Spleen (tissue), 11 donors: ENCODE measurements around the gene MAST4. TPM values are rescaled to one million over a fixed set of nuclear protein-coding genes. Genes with fewer than 3 reads are reported as not detected.

Experiments used
- DNase-seq: peaks from one replicate; pipeline ENCODE4 v3.0.0-alpha.2; 2020
- H3K27ac ChIP-seq, 8 donors: fragments of 200-600 bp; sonication (generic) in 7 of 8; 1 replicate in 4 of 8; 2 replicates in 4 of 8; pipeline versions ENCODE4 v1.5.0 to v1.8.0; 2016 to 2021; ENCODE audit warnings: inconsistent platforms in 4 of 8, mild to moderate bottlenecking in 4 of 8, moderate library complexity in 1 of 8
- H3K27me3 ChIP-seq, 7 donors: fragments of 200-600 bp; sonication (generic) in 6 of 7; replicated peaks in 1 of 7; 1 replicate in 4 of 7; 2 replicates in 3 of 7; pipeline versions ENCODE4 v1.5.0 to v1.8.0; 2016 to 2021; ENCODE audit warnings: inconsistent platforms in 3 of 7, mild to moderate bottlenecking in 1 of 7
- H3K36me3 ChIP-seq, 6 donors: fragments of 200-600 bp; sonication (generic) in 5 of 6; 1 replicate in 4 of 6; 2 replicates in 2 of 6; pipeline versions ENCODE4 v1.5.0 to v1.8.0; 2016 to 2021; ENCODE audit warnings: inconsistent platforms in 2 of 6
- H3K4me1 ChIP-seq, 6 donors: fragments of 200-600 bp; sonication (generic) in 5 of 6; 1 replicate in 3 of 6; 2 replicates in 3 of 6; pipeline versions ENCODE4 v1.5.0 to v1.8.0; 2016 to 2021; ENCODE audit warnings: inconsistent platforms in 3 of 6
- H3K4me3 ChIP-seq, 8 donors: fragments of 200-600 bp; sonication (generic) in 7 of 8; 1 replicate in 4 of 8; 2 replicates in 4 of 8; pipeline versions ENCODE4 v1.5.0 to v1.8.0; 2016 to 2021; ENCODE audit warnings: inconsistent platforms in 4 of 8, mild to moderate bottlenecking in 4 of 8, moderate library complexity in 2 of 8
- H3K9me3 ChIP-seq, 8 donors: fragments of 200-600 bp; sonication (generic) in 7 of 8; 1 replicate in 4 of 8; 2 replicates in 4 of 8; pipeline versions ENCODE4 v1.5.0 to v1.8.0; 2016 to 2021; ENCODE audit warnings: inconsistent platforms in 4 of 8
- POLR2A ChIP-seq, 3 donors: fragments of 450-650 bp; IDR thresholded peaks; one replicate each; pipeline ENCODE4 v1.5.1; 2017; ENCODE audit warnings: antibody characterized with exemption in 3 of 3, mild to moderate bottlenecking in 1 of 3
- POLR2AphosphoS5 ChIP-seq, 3 donors: sonication (generic); formaldehyde crosslinking; IDR thresholded peaks; one replicate each; pipeline ENCODE4 v1.5.1; 2017; ENCODE audit warnings: antibody characterized with exemption in 3 of 3
- WGBS, 5 donors: extraction: QIAGEN DNeasy Blood & Tissue Kit in 3 of 5; methylation state at CpG; one replicate each; pipeline versions ENCODE4 v1.1.5 to v1.1.7; 2013 to 2018; 5-methylcytosine and 5-hydroxymethylcytosine counted together
- intact Hi-C: fragments of 100-400 bp; cut with DNase I; formaldehyde crosslinking; loops from one replicate; pipeline ENCODE4 v1.15.0; 2023; ENCODE audit warnings: low total_unique reads
- polyA plus RNA-seq, 3 donors: library from polyadenylated mRNA; stranded (reverse); fragments of 200-250 nt; gene quantifications; one replicate each; pipeline ENCODE4 v1.2.1, GENCODE V29; 2013
- total RNA-seq, 7 donors: library from RNA; depleted of rRNA in 3 of 7; stranded (reverse); fragments of >200 nt in 3 of 7; fragmentation: NEBNext Ultra II Directional in 4 of 7; extraction: Animal tissue kit (Norgen Biotek cat#: 25700) in 4 of 7; gene quantifications; one replicate each; pipeline versions ENCODE4 v1.1.0 to v1.2.1, GENCODE V29; 2016 to 2021
- TF ChIP-seq, protein P1 (sequence below), 11 experiments: fragments of 200-600 bp in 7 of 11; fragments of 450-650 bp in 4 of 11; sonication (generic) in 4 of 11; IDR thresholded peaks in 8 of 11; conservative IDR thresholded peaks in 3 of 11; 1 replicate in 7 of 11; 2 replicates in 4 of 11; pipeline versions ENCODE4 v1.4.0 to v1.8.0; 2016 to 2021; ENCODE audit warnings: antibody characterized with exemption in 11 of 11, inconsistent platforms in 4 of 11, mild to moderate bottlenecking in 1 of 11
- donor health status: healthy with polysubstance abuse.
- donor health status: DM: no; HTN: no; CAD: no; lungs with moderate emphysema.
- donor health status: DM: no; HTN: no; CAD: no.
- donor health status: Bipolar disorder and iron deficiency.
- donor health status: healthy.
- donor health status: DM: no; HTN: no; CAD: no.
- donor health status: DM: yes; HTN: yes; CAD: no.

MAST4 gene
- total and polyA plus RNA-seq, 10 donors, result 2.5 to 43.7 (median 25.4) TPM

DNA sequence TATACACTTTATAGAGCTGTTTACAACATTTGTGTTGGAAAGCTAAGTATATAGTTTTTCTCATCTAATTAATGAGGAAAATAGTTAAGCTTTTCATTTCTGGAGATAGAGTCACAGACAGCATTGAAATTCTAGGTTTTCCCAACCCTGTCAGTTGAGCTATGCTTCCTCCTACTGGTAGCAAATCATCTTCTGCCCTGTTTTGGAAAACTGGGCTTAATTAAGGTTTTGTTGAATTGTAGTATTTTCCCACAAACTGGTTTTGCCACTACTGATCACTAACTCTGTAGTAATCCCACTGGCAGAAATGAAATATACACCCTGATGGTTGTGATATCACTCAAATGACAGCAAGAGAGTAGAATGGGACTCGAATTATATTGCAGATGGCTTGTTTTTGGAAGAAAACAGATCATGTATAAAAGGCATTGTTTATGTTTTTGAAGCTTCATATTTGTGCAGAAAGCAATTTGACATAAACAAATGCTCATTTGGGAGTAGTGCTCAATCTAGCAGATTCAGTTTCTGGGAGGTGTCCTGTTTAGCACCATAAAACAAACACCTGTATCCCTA lies 553.8 kb downstream of the MAST4 start:
- no peaks in the 10 kb centered on the region for H3K27me3 ChIP-seq
- H3K4me1 ChIP-seq, result no peaks in the 10 kb centered on the region
- H3K9me3 ChIP-seq, result no peaks in the 10 kb centered on the region
- intact Hi-C loops, result loop anchor here (10.0 kb wide), 2 partner anchors 165 to 335 kb away; no protein-coding TSS in a partner anchor
- peaks cover 0 to 75% (median 39%) of the 10 kb centered on the region in 6 donors for H3K36me3 ChIP-seq
- no peak for DNase-seq
- 81 to 93% (median 93%) methylated on average over 1 of the region's 1 CpG for WGBS, 5 donors
- TF ChIP-seq POLR2AphosphoS5 (IDR thresholded peaks at IDR 0.05), result no peak
- TF ChIP-seq, protein P1, sequence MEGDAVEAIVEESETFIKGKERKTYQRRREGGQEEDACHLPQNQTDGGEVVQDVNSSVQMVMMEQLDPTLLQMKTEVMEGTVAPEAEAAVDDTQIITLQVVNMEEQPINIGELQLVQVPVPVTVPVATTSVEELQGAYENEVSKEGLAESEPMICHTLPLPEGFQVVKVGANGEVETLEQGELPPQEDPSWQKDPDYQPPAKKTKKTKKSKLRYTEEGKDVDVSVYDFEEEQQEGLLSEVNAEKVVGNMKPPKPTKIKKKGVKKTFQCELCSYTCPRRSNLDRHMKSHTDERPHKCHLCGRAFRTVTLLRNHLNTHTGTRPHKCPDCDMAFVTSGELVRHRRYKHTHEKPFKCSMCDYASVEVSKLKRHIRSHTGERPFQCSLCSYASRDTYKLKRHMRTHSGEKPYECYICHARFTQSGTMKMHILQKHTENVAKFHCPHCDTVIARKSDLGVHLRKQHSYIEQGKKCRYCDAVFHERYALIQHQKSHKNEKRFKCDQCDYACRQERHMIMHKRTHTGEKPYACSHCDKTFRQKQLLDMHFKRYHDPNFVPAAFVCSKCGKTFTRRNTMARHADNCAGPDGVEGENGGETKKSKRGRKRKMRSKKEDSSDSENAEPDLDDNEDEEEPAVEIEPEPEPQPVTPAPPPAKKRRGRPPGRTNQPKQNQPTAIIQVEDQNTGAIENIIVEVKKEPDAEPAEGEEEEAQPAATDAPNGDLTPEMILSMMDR (IDR thresholded peaks at IDR 0.05 in 8 of 11, conservative IDR thresholded peaks at IDR 0.05 in 3 of 11), result peak in 3 of 11 experiments; percentile 11 to 45 (median 43)
- H3K4me3 ChIP-seq, result no peak overlapping the region
- peak overlapping the region in 1 of 8 donors; percentile 3 for H3K27ac ChIP-seq

DNA sequence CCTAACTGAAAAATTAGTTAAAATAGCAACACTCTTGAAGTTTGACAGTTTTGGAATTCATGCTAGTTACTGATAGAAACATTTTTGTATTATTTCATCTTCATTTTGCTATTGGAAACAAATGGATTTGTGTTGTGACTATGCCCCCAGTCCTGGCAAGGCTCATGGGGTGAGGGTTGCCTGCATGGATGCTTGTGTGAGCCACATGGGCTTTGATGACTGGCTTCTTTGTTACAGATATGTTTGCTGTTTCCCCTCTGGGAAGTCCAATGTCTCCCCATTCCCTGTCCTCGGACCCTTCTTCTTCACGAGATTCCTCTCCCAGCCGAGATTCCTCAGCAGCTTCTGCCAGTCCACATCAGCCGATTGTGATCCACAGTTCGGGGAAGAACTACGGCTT lies 556.2 kb downstream of the MAST4 start:
- WGBS, 5 donors, result 95 to 99% (median 96%) methylated on average over 6 of the region's 6 CpGs
- H3K4me1 ChIP-seq, result peaks cover 0 to 10% (median 2%) of the 10 kb centered on the region in 6 donors
- intact Hi-C loops, result loop anchor here (10.0 kb wide), 2 partner anchors 168 to 338 kb away; no protein-coding TSS in a partner anchor
- H3K27ac ChIP-seq, result no peak overlapping the region
- peaks cover 0 to 66% (median 28%) of the 10 kb centered on the region in 6 donors for H3K36me3 ChIP-seq
- TF ChIP-seq POLR2A (IDR thresholded peaks at IDR 0.05), result no peak
- TF ChIP-seq, protein P1 (IDR thresholded peaks at IDR 0.05 in 8 of 11, conservative IDR thresholded peaks at IDR 0.05 in 3 of 11), result no peak
- no peak for TF ChIP-seq POLR2AphosphoS5 (IDR thresholded peaks at IDR 0.05)
- no peaks in the 10 kb centered on the region for H3K27me3 ChIP-seq
- DNase-seq, result no peak
- no peaks in the 10 kb centered on the region for H3K9me3 ChIP-seq
- no peak overlapping the region for H3K4me3 ChIP-seq

DNA sequence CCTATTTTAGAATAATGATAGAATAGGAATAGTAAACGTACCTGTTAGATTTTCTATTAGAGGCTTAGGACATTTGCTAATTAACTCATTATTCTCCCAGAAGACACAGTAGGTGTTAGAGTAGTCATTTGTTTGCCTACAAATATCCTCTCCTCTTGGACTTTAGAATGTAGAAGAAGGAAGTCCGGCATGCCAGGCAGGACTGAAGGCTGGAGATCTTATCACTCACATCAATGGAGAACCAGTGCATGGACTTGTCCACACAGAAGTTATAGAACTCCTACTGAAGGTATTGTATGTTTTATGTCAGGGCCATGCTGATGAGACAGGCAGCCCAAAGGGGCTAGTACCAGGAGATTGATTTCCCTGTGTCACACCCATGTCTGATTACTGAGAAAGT lies 557.1 kb downstream of the MAST4 start:
- Histone ChIP-seq H3K27me3 (no peaks in the 10 kb centered on the region), H3K36me3 (peaks cover 0 to 65% (median 26%) of the 10 kb centered on the region in 6 donors), H3K9me3 (no peaks in the 10 kb centered on the region), H3K4me3 (no peak overlapping the region), H3K4me1 (peaks cover 0 to 14% (median 2%) of the 10 kb centered on the region in 6 donors), H3K27ac (no peak overlapping the region)
- intact Hi-C loops, result loop anchor here (10.0 kb wide), 2 partner anchors 168 to 338 kb away; no protein-coding TSS in a partner anchor
- 73 to 93% (median 90%) methylated on average over 2 of the region's 2 CpGs for WGBS, 5 donors
- DNase-seq, result no peak
- TF ChIP-seq POLR2AphosphoS5 (IDR thresholded peaks at IDR 0.05), result no peak
- TF ChIP-seq, protein P1 (IDR thresholded peaks at IDR 0.05 in 8 of 11, conservative IDR thresholded peaks at IDR 0.05 in 3 of 11), result no peak
- no peak for TF ChIP-seq POLR2A (IDR thresholded peaks at IDR 0.05)

DNA sequence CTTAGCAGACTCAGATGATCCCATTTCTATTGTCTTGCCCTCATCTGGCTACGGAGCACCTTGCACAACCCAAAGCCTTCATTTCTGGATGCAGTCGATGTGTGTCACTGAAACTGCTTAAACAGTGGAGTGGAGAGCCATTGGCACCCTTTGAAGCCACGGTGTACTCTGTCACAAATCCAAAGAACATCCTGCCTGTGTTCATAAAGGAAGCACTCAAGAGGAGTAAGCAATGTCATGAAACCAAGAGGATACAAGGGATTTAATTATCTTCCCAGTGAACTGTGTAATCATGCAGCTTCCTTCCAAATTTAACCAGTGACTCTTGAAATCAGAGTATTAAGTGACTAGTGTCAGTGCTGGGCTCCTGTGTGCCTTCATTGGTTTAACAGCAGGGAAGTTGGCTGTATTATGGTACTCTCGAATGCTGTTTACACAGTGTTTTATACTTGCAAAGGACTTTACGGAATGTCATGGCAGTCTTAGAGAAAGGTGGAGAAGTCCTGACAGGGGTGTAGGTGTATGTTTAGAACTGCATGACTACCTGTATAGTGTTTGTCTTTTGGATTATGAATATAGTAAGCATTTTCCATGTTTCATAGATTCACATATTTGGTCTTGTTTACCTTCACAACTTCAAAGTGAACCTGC lies 558.5 kb downstream of the MAST4 start:
- Histone ChIP-seq H3K9me3 (no peaks in the 10 kb centered on the region), H3K36me3 (peaks cover 0 to 57% (median 22%) of the 10 kb centered on the region in 6 donors), H3K27me3 (no peaks in the 10 kb centered on the region), H3K4me3 (no peak overlapping the region), H3K4me1 (peaks cover 0 to 27% (median 3%) of the 10 kb centered on the region in 6 donors), H3K27ac (peak overlapping the region in 1 of 8 donors; percentile 30)
- intact Hi-C loops, result loop anchor here (10.0 kb wide), 2 partner anchors 170 to 340 kb away; no protein-coding TSS in a partner anchor
- DNase-seq, result no peak
- TF ChIP-seq POLR2AphosphoS5 (IDR thresholded peaks at IDR 0.05) (no peak), POLR2A (IDR thresholded peaks at IDR 0.05) (no peak)
- TF ChIP-seq, protein P1 (IDR thresholded peaks at IDR 0.05 in 8 of 11, conservative IDR thresholded peaks at IDR 0.05 in 3 of 11), result no peak
- WGBS, 5 donors, result 68 to 88% (median 77%) methylated on average over 5 of the region's 5 CpGs
